ENCODE data around the gene WASHC4. TPM values are rescaled to one million over a fixed set of nuclear protein-coding genes. Genes with fewer than 3 reads are reported as not detected.

WASHC4 gene
- total and polyA plus RNA-seq, 2 experiments from 2014 or later, result 75.7 to 83.0 TPM

DNA sequence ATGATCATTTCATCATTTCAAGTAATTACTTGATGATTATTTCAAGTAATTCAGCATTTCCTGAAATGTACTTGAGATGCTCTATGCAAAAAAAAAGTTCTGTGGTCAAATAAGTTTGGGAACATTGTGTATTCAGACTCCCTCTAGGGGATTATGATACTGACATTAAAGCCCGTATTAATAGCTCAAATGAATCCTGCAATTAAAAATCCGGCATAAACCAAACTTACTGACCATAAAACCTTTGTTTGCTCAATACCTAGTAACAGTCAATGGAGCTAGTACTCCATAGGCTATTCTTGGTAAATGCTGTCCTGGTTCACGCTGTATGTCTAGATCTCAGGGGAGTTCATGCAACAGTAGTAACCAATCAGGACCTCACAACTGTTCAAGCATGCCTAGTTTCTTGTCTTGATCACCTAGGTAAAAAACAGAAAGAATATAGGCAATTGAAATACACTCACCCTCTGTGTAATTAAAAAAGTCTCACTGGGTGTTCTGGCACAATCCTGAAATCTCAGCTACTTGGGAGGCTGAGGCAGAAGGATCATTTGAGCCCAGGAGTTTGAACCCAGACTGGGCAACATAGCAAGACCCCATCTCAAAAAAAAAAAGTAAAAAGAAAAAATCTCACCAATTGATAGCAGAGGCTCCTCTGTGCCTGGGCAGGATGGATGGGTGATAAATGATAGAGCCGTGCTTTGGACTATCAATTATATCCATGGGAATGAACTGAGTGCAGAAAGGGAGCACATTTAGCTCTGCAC lies 37.4 kb upstream of the WASHC4 start:
- Histone ChIP-seq H3K27me3 (ENCODE audit: insufficient read depth) (no peaks in the 10 kb centered on the region), H3K4me3 (no peak overlapping the region), H3K79me2 (replicated peaks; ENCODE audit: insufficient read depth) (no peaks in the 10 kb centered on the region), H4K20me1 (replicated peaks; ENCODE audit: insufficient read depth) (no peaks in the 10 kb centered on the region), H3K9me2 (ENCODE audit: insufficient read depth) (peaks cover 3% of the 10 kb centered on the region; the same call in 1 of the 2 replicates), H3F3A (replicated peaks; ENCODE audit: low read depth) (no peaks in the 10 kb centered on the region), H3K4me2 (no peak overlapping the region), H3K36me3 (ENCODE audit: insufficient read depth) (no peaks in the 10 kb centered on the region; the same call in 1 of the 2 replicates), H2AFZ (no peak overlapping the region), H3K27ac (ENCODE audit: low read depth) (no peak overlapping the region), H3K4me1 (ENCODE audit: insufficient read depth) (no peaks in the 10 kb centered on the region)
- H3K9me3 Mint-ChIP-seq, result no peaks in the 10 kb centered on the region
- H3K36me3 Mint-ChIP-seq (ENCODE audit: low read depth), result peaks cover 36% of the 10 kb centered on the region
- DNase-seq (ENCODE audit: low spot score) (no peak), ATAC-seq (no peak)
- peaks cover 1% of the 10 kb centered on the region for H3K27me3 Mint-ChIP-seq (ENCODE audit: insufficient read depth, low read depth, poor library complexity)
- peaks cover 5% of the 10 kb centered on the region; the same call in 2 of the 3 replicates for H3K4me1 Mint-ChIP-seq
- no peak overlapping the region for H3K4me3 Mint-ChIP-seq
- no peak overlapping the region for H3K27ac Mint-ChIP-seq
- TF ChIP-seq NANOG (IDR thresholded peaks at IDR 0.05; ENCODE audit: borderline replicate concordance) (no peak), ZNF331 (CRISPR knock-in tag; IDR thresholded peaks at IDR 0.05; ENCODE audit: low read depth) (no peak), ZNF114 (CRISPR knock-in tag; IDR thresholded peaks at IDR 0.05) (no peak), ZNF462 (CRISPR knock-in tag; IDR thresholded peaks at IDR 0.05) (no peak), EZH2phosphoT487 (IDR thresholded peaks at IDR 0.05; ENCODE audit: unreplicated experiment) (no peak), POLR2AphosphoS5 (IDR thresholded peaks at IDR 0.05; ENCODE audit: low read depth) (no peak), CREB1 (CRISPR knock-in tag; IDR thresholded peaks at IDR 0.05; ENCODE audit: low read depth) (no peak), JUNB (IDR thresholded peaks at IDR 0.05; ENCODE audit: unreplicated experiment) (no peak), EZH2 (IDR thresholded peaks at IDR 0.05; ENCODE audit: low read depth, unreplicated experiment) (no peak), STAT1 (IDR thresholded peaks at IDR 0.05; ENCODE audit: unreplicated experiment) (no peak)
- TF ChIP-seq, protein P1, sequence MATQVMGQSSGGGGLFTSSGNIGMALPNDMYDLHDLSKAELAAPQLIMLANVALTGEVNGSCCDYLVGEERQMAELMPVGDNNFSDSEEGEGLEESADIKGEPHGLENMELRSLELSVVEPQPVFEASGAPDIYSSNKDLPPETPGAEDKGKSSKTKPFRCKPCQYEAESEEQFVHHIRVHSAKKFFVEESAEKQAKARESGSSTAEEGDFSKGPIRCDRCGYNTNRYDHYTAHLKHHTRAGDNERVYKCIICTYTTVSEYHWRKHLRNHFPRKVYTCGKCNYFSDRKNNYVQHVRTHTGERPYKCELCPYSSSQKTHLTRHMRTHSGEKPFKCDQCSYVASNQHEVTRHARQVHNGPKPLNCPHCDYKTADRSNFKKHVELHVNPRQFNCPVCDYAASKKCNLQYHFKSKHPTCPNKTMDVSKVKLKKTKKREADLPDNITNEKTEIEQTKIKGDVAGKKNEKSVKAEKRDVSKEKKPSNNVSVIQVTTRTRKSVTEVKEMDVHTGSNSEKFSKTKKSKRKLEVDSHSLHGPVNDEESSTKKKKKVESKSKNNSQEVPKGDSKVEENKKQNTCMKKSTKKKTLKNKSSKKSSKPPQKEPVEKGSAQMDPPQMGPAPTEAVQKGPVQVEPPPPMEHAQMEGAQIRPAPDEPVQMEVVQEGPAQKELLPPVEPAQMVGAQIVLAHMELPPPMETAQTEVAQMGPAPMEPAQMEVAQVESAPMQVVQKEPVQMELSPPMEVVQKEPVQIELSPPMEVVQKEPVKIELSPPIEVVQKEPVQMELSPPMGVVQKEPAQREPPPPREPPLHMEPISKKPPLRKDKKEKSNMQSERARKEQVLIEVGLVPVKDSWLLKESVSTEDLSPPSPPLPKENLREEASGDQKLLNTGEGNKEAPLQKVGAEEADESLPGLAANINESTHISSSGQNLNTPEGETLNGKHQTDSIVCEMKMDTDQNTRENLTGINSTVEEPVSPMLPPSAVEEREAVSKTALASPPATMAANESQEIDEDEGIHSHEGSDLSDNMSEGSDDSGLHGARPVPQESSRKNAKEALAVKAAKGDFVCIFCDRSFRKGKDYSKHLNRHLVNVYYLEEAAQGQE (IDR thresholded peaks at IDR 0.05; ENCODE audit: unreplicated experiment), result no peak
- TF ChIP-seq, protein P2, sequence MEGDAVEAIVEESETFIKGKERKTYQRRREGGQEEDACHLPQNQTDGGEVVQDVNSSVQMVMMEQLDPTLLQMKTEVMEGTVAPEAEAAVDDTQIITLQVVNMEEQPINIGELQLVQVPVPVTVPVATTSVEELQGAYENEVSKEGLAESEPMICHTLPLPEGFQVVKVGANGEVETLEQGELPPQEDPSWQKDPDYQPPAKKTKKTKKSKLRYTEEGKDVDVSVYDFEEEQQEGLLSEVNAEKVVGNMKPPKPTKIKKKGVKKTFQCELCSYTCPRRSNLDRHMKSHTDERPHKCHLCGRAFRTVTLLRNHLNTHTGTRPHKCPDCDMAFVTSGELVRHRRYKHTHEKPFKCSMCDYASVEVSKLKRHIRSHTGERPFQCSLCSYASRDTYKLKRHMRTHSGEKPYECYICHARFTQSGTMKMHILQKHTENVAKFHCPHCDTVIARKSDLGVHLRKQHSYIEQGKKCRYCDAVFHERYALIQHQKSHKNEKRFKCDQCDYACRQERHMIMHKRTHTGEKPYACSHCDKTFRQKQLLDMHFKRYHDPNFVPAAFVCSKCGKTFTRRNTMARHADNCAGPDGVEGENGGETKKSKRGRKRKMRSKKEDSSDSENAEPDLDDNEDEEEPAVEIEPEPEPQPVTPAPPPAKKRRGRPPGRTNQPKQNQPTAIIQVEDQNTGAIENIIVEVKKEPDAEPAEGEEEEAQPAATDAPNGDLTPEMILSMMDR (conservative IDR thresholded peaks at IDR 0.05; ENCODE audit: low read depth in 2 of 2), result no peak

Data from GM23338 (cell line).